WTC11 (cell line): ENCODE results near the gene RPS27A. TPM values are rescaled to one million over a fixed set of nuclear protein-coding genes. Genes with fewer than 3 reads are reported as not detected.

Source experiments
- ATAC-seq: fragments of 200-7000 bp; cut with Tn5 transposase; 2 replicates; pipeline ENCODE4 v1.10.0; 2021; ENCODE audit warnings: mild to moderate bottlenecking, moderate library complexity
- CTCF ChIA-PET: fragments of 300-600 bp; sonication (Branson Sonifier 250); formaldehyde crosslinking; loops from one replicate; lab custom pipeline; 2021; ENCODE audit warnings: antibody characterized with exemption; lab: Charles Lee
- POLR2A ChIA-PET: fragments of 350-600 bp; sonication (Branson Sonifier 250); formaldehyde crosslinking; loops from one replicate; lab custom pipeline; 2021; ENCODE audit warnings: antibody characterized with exemption; lab: Charles Lee
- DNase-seq: peaks from one replicate; pipeline ENCODE4 v3.0.0; 2021; ENCODE audit warnings: low spot score
- H3K27ac Mint-ChIP-seq: 2 replicates; pipeline ENCODE4 v1.8.0; 2021; ENCODE audit warnings: mixed read lengths
- H3K27me3 Mint-ChIP-seq: 2 replicates; pipeline ENCODE4 v1.8.0; 2021; ENCODE audit warnings: low read depth, mild to moderate bottlenecking, moderate library complexity, mixed read lengths
- H3K36me3 Mint-ChIP-seq: 2 replicates; pipeline ENCODE4 v1.8.0; 2021; ENCODE audit warnings: mixed read lengths
- H3K4me1 Mint-ChIP-seq: 2 replicates; pipeline ENCODE4 v1.8.0; 2022; ENCODE audit warnings: mixed read lengths
- H3K4me3 Mint-ChIP-seq: 2 replicates; pipeline ENCODE4 v1.8.0; 2021; ENCODE audit warnings: mild to moderate bottlenecking, moderate library complexity, mixed read lengths
- H3K9me3 Mint-ChIP-seq: 2 replicates; pipeline ENCODE4 v1.8.0; 2021; ENCODE audit warnings: mixed read lengths
- CBFB ChIP-seq: sonication (generic); formaldehyde crosslinking; IDR thresholded peaks from 2 replicates; pipeline ENCODE4 v1.8.1; 2022; ENCODE audit warnings: mild to moderate bottlenecking, low read depth, missing genetic modification reagents
- EMX1 ChIP-seq: fragments of 250-450 bp; sonication (Bioruptor Pico); IDR thresholded peaks from 2 replicates; pipeline ENCODE4 v1.8.0; 2021; ENCODE audit warnings: mild to moderate bottlenecking
- FOXK1 ChIP-seq: sonication (generic); formaldehyde crosslinking; IDR thresholded peaks from 2 replicates; pipeline ENCODE4 v1.8.0; 2022; ENCODE audit warnings: mild to moderate bottlenecking, moderate library complexity, missing genetic modification reagents
- JAZF1 ChIP-seq: fragments of 250-450 bp; sonication (Bioruptor Pico); IDR thresholded peaks from 2 replicates; pipeline ENCODE4 v1.9.0; 2021; ENCODE audit warnings: moderate library complexity, mild to moderate bottlenecking, inconsistent platforms
- KAT7 ChIP-seq: sonication (generic); formaldehyde crosslinking; IDR thresholded peaks from 2 replicates; pipeline ENCODE4 v1.8.1; 2023; ENCODE audit warnings: missing genetic modification reagents, mild to moderate bottlenecking, borderline replicate concordance
- NFATC4 ChIP-seq: fragments of 250-450 bp; sonication (Bioruptor Pico); IDR thresholded peaks from 2 replicates; pipeline ENCODE4 v1.9.0; 2021; ENCODE audit warnings: mild to moderate bottlenecking
- RORB ChIP-seq: fragments of 250-450 bp; sonication (Bioruptor Pico); IDR thresholded peaks from 2 replicates; pipeline ENCODE4 v1.9.0; 2021; ENCODE audit warnings: mild to moderate bottlenecking
- ZBTB21 ChIP-seq: sonication (generic); formaldehyde crosslinking; IDR thresholded peaks from 2 replicates; pipeline ENCODE4 v1.8.1; 2023; ENCODE audit warnings: mild to moderate bottlenecking, missing genetic modification reagents, borderline replicate concordance
- ZNF121 ChIP-seq: sonication (generic); formaldehyde crosslinking; IDR thresholded peaks from 2 replicates; pipeline ENCODE4 v1.8.0; 2023; ENCODE audit warnings: missing genetic modification reagents
- ZNF416 ChIP-seq: fragments of 250-450 bp; sonication (Bioruptor Pico); IDR thresholded peaks from 2 replicates; pipeline ENCODE4 v1.9.0; 2021; ENCODE audit warnings: mild to moderate bottlenecking, inconsistent platforms
- total RNA-seq: library from RNA; stranded (reverse); gene quantifications from 3 replicates; pipeline ENCODE4 v1.2.3, GENCODE V29; 2021
- TF ChIP-seq, protein P1 (sequence below): sonication (generic); formaldehyde crosslinking; IDR thresholded peaks from 2 replicates; pipeline ENCODE4 v1.8.1; 2022; ENCODE audit warnings: missing genetic modification reagents, borderline replicate concordance
- TF ChIP-seq, protein P2 (sequence below): sonication (generic); formaldehyde crosslinking; IDR thresholded peaks from 2 replicates; pipeline ENCODE4 v1.8.0; 2023; ENCODE audit warnings: missing genetic modification reagents, mild to moderate bottlenecking, borderline replicate concordance
- TF ChIP-seq, protein P3 (sequence below): sonication (generic); formaldehyde crosslinking; IDR thresholded peaks from 2 replicates; pipeline ENCODE4 v1.8.0; 2023; ENCODE audit warnings: mild to moderate bottlenecking, missing genetic modification reagents
- TF ChIP-seq, protein P4 (sequence below): fragments of 250-450 bp; sonication (Bioruptor Pico); IDR thresholded peaks from 2 replicates; pipeline ENCODE4 v1.8.0; 2021; ENCODE audit warnings: mild to moderate bottlenecking
- TF ChIP-seq, protein P5 (sequence below): fragments of 250-450 bp; sonication (Bioruptor Pico); IDR thresholded peaks from 2 replicates; pipeline ENCODE4 v1.9.0; 2021; ENCODE audit warnings: mild to moderate bottlenecking, borderline replicate concordance
- TF ChIP-seq, protein P6 (sequence below): fragments of 250-450 bp; sonication (Bioruptor Pico); conservative IDR thresholded peaks from 2 replicates; pipeline ENCODE4 v1.9.0; 2021; ENCODE audit warnings: mild to moderate bottlenecking

The RPS27A gene
- total RNA-seq, 1 experiment from 2014 or later = 1,424 TPM

DNA sequence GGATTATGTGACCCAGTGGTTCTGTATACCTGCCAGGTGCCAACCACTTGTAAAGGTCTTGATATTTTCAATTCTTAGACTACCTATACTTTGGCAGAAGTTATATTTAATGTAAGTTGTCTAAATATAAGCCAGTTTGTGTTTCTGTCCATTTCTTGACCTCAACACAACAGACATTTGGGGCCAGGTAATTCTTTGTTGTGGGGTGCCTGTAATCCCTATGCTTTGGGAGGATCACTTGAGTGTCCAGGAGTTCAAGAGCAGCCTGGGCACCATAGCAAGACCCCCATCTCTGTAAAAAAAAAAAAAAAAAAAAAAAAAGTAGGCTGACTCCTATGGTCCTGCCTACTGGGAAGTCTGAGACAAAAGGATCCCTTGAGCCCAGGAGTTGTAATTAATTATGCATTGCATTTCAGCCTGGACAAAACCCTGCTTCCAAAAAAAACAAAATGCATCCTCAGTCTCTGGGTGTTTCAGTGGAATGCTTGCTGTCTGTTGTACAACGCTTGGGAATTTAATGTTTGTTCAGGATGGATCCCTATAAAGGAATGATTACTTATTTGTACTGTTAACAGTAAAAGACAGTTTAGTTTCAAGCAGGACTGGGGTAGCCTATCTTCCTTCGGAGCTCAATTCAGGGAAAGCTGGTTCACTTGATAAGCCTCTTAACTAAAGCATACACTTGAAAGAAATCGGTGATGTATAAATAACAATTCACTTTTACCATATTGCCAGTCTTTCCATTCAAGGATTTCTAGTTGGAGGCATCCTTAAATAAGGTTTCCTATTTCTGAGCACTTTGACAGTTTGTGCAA lies 3.4 kb downstream of the RPS27A start:
- TF ChIP-seq ZNF121 (CRISPR knock-in tag) (peak; percentile 59; the same call in 1 of the 2 replicates), ZNF416 (CRISPR knock-in tag) (no peak), FOXK1 (CRISPR knock-in tag) (no peak), CBFB (CRISPR knock-in tag) (no peak)
- TF ChIP-seq, protein P1, sequence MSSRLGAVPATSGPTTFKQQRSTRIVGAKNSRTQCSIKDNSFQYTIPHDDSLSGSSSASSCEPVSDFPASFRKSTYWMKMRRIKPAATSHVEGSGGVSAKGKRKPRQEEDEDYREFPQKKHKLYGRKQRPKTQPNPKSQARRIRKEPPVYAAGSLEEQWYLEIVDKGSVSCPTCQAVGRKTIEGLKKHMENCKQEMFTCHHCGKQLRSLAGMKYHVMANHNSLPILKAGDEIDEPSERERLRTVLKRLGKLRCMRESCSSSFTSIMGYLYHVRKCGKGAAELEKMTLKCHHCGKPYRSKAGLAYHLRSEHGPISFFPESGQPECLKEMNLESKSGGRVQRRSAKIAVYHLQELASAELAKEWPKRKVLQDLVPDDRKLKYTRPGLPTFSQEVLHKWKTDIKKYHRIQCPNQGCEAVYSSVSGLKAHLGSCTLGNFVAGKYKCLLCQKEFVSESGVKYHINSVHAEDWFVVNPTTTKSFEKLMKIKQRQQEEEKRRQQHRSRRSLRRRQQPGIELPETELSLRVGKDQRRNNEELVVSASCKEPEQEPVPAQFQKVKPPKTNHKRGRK = no peak
- ATAC-seq (no peak), DNase-seq (no peak)
- Mint-ChIP-seq H3K9me3 (no peaks in the 10 kb centered on the region), H3K4me3 (no peak overlapping the region), H3K36me3 (peaks cover 45% of the 10 kb centered on the region), H3K4me1 (peaks cover 20% of the 10 kb centered on the region), H3K27ac (peak overlapping the region; percentile 74), H3K27me3 (no peaks in the 10 kb centered on the region)
- ChIA-PET POLR2A (no interaction called here), CTCF (no interaction called here)

DNA sequence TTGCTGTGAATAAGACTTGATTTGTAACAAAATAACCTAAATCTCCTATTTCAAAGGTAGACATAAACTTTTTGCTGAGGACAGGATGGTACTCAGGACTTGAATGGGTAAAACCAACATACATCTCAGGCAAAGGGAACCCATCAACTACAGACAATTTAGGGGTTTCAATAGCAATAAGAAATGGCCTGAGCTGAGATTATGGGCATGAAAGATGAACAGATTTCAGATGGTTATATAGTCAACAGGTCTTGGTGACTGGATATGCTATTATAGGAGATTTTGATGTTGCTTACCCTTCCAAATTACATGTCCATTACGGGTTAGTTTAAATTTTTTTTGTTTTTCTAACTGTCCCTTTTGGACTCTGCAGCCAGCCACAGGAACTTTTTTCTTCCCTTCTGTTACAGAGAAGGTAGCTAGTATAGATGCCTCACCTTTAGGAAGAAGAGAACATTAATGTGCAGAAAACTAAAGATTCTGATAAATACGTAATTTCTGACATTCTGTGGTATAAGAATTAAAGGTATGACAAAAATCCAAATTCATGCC lies 4.6 kb downstream of the RPS27A start:
- Mint-ChIP-seq H3K27me3 (no peaks in the 10 kb centered on the region), H3K36me3 (peaks cover 45% of the 10 kb centered on the region), H3K9me3 (no peaks in the 10 kb centered on the region), H3K27ac (no peak overlapping the region), H3K4me1 (peaks cover 15% of the 10 kb centered on the region), H3K4me3 (no peak overlapping the region)
- ChIA-PET CTCF (no interaction called here), POLR2A (interaction anchor here (0.8 kb wide), 1 partner anchor 155 kb away, joined by 8 read pairs; no protein-coding TSS in a partner anchor)
- ATAC-seq (no peak), DNase-seq (no peak)
- TF ChIP-seq EMX1 (CRISPR knock-in tag) (peak; percentile 68; the same call in 1 of the 2 replicates), KAT7 (no peak), NFATC4 (CRISPR knock-in tag) (0 out of 2 replicates have a peak, but pooled peaks have one; percentile 47), JAZF1 (CRISPR knock-in tag) (no peak), RORB (CRISPR knock-in tag) (no peak), ZBTB21 (CRISPR knock-in tag) (no peak)
- TF ChIP-seq, protein P2, sequence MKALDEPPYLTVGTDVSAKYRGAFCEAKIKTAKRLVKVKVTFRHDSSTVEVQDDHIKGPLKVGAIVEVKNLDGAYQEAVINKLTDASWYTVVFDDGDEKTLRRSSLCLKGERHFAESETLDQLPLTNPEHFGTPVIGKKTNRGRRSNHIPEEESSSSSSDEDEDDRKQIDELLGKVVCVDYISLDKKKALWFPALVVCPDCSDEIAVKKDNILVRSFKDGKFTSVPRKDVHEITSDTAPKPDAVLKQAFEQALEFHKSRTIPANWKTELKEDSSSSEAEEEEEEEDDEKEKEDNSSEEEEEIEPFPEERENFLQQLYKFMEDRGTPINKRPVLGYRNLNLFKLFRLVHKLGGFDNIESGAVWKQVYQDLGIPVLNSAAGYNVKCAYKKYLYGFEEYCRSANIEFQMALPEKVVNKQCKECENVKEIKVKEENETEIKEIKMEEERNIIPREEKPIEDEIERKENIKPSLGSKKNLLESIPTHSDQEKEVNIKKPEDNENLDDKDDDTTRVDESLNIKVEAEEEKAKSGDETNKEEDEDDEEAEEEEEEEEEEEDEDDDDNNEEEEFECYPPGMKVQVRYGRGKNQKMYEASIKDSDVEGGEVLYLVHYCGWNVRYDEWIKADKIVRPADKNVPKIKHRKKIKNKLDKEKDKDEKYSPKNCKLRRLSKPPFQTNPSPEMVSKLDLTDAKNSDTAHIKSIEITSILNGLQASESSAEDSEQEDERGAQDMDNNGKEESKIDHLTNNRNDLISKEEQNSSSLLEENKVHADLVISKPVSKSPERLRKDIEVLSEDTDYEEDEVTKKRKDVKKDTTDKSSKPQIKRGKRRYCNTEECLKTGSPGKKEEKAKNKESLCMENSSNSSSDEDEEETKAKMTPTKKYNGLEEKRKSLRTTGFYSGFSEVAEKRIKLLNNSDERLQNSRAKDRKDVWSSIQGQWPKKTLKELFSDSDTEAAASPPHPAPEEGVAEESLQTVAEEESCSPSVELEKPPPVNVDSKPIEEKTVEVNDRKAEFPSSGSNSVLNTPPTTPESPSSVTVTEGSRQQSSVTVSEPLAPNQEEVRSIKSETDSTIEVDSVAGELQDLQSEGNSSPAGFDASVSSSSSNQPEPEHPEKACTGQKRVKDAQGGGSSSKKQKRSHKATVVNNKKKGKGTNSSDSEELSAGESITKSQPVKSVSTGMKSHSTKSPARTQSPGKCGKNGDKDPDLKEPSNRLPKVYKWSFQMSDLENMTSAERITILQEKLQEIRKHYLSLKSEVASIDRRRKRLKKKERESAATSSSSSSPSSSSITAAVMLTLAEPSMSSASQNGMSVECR (CRISPR knock-in tag) = no peak
- TF ChIP-seq, protein P3, sequence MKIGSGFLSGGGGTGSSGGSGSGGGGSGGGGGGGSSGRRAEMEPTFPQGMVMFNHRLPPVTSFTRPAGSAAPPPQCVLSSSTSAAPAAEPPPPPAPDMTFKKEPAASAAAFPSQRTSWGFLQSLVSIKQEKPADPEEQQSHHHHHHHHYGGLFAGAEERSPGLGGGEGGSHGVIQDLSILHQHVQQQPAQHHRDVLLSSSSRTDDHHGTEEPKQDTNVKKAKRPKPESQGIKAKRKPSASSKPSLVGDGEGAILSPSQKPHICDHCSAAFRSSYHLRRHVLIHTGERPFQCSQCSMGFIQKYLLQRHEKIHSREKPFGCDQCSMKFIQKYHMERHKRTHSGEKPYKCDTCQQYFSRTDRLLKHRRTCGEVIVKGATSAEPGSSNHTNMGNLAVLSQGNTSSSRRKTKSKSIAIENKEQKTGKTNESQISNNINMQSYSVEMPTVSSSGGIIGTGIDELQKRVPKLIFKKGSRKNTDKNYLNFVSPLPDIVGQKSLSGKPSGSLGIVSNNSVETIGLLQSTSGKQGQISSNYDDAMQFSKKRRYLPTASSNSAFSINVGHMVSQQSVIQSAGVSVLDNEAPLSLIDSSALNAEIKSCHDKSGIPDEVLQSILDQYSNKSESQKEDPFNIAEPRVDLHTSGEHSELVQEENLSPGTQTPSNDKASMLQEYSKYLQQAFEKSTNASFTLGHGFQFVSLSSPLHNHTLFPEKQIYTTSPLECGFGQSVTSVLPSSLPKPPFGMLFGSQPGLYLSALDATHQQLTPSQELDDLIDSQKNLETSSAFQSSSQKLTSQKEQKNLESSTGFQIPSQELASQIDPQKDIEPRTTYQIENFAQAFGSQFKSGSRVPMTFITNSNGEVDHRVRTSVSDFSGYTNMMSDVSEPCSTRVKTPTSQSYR (CRISPR knock-in tag) = no peak
- TF ChIP-seq, protein P4, sequence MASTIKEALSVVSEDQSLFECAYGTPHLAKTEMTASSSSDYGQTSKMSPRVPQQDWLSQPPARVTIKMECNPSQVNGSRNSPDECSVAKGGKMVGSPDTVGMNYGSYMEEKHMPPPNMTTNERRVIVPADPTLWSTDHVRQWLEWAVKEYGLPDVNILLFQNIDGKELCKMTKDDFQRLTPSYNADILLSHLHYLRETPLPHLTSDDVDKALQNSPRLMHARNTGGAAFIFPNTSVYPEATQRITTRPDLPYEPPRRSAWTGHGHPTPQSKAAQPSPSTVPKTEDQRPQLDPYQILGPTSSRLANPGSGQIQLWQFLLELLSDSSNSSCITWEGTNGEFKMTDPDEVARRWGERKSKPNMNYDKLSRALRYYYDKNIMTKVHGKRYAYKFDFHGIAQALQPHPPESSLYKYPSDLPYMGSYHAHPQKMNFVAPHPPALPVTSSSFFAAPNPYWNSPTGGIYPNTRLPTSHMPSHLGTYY (CRISPR knock-in tag) = peak; percentile 92
- TF ChIP-seq, protein P5, sequence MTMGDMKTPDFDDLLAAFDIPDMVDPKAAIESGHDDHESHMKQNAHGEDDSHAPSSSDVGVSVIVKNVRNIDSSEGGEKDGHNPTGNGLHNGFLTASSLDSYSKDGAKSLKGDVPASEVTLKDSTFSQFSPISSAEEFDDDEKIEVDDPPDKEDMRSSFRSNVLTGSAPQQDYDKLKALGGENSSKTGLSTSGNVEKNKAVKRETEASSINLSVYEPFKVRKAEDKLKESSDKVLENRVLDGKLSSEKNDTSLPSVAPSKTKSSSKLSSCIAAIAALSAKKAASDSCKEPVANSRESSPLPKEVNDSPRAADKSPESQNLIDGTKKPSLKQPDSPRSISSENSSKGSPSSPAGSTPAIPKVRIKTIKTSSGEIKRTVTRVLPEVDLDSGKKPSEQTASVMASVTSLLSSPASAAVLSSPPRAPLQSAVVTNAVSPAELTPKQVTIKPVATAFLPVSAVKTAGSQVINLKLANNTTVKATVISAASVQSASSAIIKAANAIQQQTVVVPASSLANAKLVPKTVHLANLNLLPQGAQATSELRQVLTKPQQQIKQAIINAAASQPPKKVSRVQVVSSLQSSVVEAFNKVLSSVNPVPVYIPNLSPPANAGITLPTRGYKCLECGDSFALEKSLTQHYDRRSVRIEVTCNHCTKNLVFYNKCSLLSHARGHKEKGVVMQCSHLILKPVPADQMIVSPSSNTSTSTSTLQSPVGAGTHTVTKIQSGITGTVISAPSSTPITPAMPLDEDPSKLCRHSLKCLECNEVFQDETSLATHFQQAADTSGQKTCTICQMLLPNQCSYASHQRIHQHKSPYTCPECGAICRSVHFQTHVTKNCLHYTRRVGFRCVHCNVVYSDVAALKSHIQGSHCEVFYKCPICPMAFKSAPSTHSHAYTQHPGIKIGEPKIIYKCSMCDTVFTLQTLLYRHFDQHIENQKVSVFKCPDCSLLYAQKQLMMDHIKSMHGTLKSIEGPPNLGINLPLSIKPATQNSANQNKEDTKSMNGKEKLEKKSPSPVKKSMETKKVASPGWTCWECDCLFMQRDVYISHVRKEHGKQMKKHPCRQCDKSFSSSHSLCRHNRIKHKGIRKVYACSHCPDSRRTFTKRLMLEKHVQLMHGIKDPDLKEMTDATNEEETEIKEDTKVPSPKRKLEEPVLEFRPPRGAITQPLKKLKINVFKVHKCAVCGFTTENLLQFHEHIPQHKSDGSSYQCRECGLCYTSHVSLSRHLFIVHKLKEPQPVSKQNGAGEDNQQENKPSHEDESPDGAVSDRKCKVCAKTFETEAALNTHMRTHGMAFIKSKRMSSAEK (CRISPR knock-in tag) = peak; percentile 36; the same call in 1 of the 2 replicates
- TF ChIP-seq, protein P6, sequence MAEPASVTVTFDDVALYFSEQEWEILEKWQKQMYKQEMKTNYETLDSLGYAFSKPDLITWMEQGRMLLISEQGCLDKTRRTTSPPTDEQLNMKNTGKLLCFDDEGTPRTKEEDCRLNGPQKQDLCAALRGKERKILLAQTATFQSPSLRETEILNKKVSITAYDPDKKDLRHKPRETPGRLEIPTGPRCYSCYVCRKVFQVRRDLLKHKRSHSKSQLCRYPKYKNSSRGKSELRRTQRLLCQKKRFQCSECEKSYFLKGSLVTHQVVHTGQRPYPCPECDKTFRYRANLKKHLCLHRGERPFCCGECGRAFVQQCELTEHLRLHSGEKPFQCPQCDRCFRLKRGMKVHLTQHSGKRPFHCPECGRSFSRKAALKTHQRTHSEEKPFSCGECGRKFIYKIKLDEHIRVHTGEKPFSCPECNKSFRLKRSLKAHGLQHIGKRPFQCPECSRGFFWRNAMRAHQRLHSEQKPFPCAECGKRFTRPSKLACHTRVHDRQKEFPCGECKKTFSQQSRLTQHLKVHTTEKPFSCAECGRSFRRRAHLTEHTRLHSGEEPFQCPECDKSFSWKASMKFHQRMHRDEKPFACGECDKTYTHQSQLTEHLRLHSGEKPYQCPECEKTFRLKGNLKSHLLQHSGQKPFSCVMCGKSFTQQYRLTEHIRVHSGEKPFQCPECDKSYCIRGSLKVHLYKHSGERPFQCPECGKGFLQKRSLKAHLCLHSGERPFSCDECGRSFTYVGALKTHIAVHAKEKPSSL (CRISPR knock-in tag) = peak; percentile 59
